ENCODE measurements around the gene LARP6. TPM values are rescaled to one million over a fixed set of nuclear protein-coding genes. Genes with fewer than 3 reads are reported as not detected.
A peak's percentile ranks its signal among the peaks of the same experiment; 100 is the strongest.

The LARP6 gene
- total RNA-seq, 6 experiments from 2014 or later = 105 to 121 (median 115) TPM

DNA sequence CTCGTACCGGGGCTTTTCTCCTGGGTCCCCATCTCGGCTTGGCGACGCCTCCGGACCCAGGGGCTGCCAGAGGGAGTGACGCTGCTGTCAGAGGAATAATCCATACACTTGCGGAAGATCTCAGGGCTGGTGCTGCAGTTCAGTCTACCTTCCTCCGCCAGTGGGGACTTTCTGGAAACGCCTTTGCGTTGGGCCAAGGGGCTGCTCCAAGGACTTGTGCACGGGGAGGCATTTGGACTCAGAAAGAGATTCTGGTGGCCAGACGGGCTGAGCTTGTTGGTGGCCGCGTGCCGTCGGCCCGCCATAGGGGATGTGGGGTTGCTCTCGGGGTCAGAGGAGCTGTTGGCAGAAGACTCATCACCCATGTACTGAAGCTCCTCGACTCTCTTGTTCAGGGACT lies 21.8 kb downstream of the LARP6 start:
- DNase-seq = no peak
- no peaks in the 10 kb centered on the region for H3K27me3 Mint-ChIP-seq (ENCODE audit: insufficient read depth)
- no peak overlapping the region for H3K4me3 Mint-ChIP-seq
- H3K9me3 Mint-ChIP-seq = no peaks in the 10 kb centered on the region
- H3K4me1 Mint-ChIP-seq (ENCODE audit: low read depth) = peaks cover 52% of the 10 kb centered on the region
- H3K36me3 Mint-ChIP-seq (ENCODE audit: low read depth) = peaks cover 50% of the 10 kb centered on the region
- no peak overlapping the region for H3K27ac Mint-ChIP-seq
- TF ChIP-seq, protein P1, sequence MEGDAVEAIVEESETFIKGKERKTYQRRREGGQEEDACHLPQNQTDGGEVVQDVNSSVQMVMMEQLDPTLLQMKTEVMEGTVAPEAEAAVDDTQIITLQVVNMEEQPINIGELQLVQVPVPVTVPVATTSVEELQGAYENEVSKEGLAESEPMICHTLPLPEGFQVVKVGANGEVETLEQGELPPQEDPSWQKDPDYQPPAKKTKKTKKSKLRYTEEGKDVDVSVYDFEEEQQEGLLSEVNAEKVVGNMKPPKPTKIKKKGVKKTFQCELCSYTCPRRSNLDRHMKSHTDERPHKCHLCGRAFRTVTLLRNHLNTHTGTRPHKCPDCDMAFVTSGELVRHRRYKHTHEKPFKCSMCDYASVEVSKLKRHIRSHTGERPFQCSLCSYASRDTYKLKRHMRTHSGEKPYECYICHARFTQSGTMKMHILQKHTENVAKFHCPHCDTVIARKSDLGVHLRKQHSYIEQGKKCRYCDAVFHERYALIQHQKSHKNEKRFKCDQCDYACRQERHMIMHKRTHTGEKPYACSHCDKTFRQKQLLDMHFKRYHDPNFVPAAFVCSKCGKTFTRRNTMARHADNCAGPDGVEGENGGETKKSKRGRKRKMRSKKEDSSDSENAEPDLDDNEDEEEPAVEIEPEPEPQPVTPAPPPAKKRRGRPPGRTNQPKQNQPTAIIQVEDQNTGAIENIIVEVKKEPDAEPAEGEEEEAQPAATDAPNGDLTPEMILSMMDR (IDR thresholded peaks at IDR 0.05) = no peak

DNA sequence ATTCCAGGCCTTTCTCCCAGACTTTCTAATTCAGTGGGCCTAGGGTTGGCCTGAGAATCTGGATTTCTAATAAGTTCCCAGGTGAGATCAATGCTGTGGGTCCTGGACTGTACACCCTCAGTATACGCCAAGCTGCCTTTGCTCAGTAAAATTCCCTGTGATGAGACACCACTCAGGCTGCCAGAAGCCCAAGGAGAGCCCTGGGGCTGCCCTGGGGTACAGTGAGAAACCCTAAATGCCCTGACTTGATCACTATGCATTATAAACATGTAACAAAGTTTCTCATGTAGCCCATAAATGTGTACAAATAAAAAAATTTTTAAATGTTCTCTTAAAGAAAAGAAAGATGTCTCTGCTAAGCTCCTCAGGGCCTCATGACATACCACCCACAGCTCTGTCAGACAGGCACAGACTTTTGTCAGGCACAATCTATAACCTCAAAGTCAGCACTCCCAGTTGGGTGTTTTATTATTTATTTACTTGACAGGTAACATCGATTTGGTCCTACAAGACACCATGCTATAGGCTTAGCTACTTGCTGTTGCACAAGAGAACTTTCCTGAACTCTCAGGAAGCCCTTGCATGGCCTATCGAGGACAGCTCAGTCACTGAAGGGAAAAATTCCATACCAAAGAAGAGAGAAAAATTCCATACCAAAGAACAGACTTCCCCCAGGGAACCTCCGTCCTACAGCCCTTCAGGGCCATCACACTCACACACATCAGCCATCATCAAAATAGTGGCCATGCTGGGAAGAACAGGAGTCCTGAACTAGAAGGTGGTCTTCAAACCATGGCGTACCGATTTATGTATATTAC lies 22.7 kb downstream of the LARP6 start:
- peaks cover 61% of the 10 kb centered on the region for H3K4me1 Mint-ChIP-seq (ENCODE audit: low read depth)
- H3K4me3 Mint-ChIP-seq = no peak overlapping the region
- H3K27me3 Mint-ChIP-seq (ENCODE audit: insufficient read depth) = no peaks in the 10 kb centered on the region; the same call in 1 of the 2 replicates
- no peak for DNase-seq
- TF ChIP-seq, protein P1 (IDR thresholded peaks at IDR 0.05) = no peak
- H3K36me3 Mint-ChIP-seq (ENCODE audit: low read depth) = peaks cover 45% of the 10 kb centered on the region
- H3K27ac Mint-ChIP-seq = no peak overlapping the region
- H3K9me3 Mint-ChIP-seq = no peaks in the 10 kb centered on the region

DNA sequence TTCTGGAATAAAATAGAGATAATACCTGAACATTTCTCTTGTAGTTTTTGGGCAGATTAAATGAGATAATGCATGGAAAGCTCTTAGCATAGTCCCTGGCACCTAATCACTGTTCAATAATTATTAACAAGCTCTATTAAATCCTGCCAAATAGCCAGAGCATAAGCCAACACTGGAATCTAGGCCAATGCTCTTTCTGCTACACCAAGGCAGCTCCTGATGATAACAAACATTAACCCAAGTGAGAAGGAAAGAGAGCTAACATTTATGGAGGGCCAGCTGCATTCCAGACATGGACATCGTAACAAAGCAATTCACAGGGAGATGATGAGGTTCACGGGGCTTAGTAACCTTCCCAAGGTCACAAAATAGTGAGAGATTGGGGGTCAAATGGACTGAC lies 23.3 kb downstream of the LARP6 start:
- TF ChIP-seq, protein P1 (IDR thresholded peaks at IDR 0.05) = no peak
- peaks cover 68% of the 10 kb centered on the region for H3K4me1 Mint-ChIP-seq (ENCODE audit: low read depth)
- peaks cover 38% of the 10 kb centered on the region for H3K36me3 Mint-ChIP-seq (ENCODE audit: low read depth)
- no peak overlapping the region for H3K27ac Mint-ChIP-seq
- no peaks in the 10 kb centered on the region; the same call in 1 of the 2 replicates for H3K27me3 Mint-ChIP-seq (ENCODE audit: insufficient read depth)
- H3K4me3 Mint-ChIP-seq = no peak overlapping the region
- DNase-seq = no peak
- no peaks in the 10 kb centered on the region for H3K9me3 Mint-ChIP-seq

DNA sequence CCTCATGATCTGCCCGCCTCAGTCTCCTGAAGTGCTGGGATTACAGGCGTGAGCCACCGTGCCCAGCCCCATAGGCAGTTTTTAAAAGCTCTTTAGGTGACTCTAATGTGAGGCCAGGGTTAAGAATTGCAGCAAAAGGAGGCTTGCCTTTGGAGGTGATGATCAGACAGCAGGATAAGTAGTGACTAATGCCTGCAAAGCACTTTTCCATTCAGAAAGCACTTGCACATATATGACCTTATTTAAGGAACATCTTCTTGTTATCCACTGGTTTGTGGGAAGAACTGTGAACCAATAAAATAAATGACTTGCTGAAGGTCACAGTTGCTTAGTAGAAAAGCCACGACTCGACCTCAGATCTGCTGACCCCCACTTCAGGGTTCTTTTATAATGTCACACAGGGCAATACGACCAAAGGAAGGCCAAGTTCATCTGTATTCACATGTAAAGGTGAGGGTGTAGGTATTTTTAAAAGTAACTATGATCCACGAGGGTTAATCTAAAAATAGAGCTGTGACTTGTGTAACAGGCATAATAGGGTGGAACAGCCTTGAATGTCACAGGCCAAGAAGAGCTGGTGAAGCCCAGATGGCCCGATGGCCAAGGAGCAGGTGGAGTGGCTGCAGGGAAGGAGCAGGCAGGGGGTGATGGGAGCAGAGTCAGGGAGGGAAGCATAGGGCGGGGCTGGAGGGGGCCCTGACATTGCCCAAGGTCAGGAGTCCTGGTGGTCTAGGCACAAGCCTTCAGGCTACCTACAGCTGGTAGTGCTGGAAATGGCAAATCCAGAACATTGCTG lies 24.4 kb downstream of the LARP6 start:
- Mint-ChIP-seq H3K27ac (peak overlapping the region; percentile 45), H3K4me3 (no peak overlapping the region), H3K9me3 (no peaks in the 10 kb centered on the region), H3K4me1 (ENCODE audit: low read depth) (peaks cover 69% of the 10 kb centered on the region), H3K27me3 (ENCODE audit: insufficient read depth) (no peaks in the 10 kb centered on the region; the same call in 1 of the 2 replicates), H3K36me3 (ENCODE audit: low read depth) (peaks cover 29% of the 10 kb centered on the region)
- no peak for DNase-seq
- TF ChIP-seq, protein P1 (IDR thresholded peaks at IDR 0.05) = no peak

DNA sequence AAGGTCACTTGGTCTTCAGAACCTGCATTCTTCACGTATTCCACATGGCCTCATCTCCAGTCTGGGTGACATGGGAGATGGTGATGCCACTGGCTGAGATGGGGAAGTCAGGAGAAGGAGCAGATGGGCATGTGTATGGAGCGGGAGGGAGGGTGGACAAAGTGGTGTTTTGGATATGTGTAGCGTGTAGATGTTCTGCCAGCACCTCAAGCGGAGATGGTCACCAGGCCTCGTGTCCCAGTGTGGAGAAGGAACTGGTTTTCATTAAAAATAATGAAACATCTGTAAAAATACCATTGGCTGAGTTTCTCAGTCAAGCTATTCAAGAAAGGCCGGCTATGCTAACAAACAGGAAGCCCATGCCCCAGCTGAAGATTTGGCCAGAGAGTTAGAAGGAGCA lies 26.2 kb downstream of the LARP6 start:
- Mint-ChIP-seq H3K9me3 (no peaks in the 10 kb centered on the region), H3K27me3 (ENCODE audit: insufficient read depth) (no peaks in the 10 kb centered on the region; the same call in 1 of the 2 replicates), H3K36me3 (ENCODE audit: low read depth) (peaks cover 16% of the 10 kb centered on the region), H3K27ac (peak overlapping the region; percentile 48; the same call in 1 of the 2 replicates), H3K4me3 (no peak overlapping the region), H3K4me1 (ENCODE audit: low read depth) (peaks cover 62% of the 10 kb centered on the region)
- DNase-seq = no peak
- TF ChIP-seq, protein P1 (IDR thresholded peaks at IDR 0.05) = no peak
